ENCODE data around the gene CERS2. TPM values are rescaled to one million over a fixed set of nuclear protein-coding genes. Genes with fewer than 3 reads are reported as not detected.

The CERS2 gene
- total and polyA plus RNA-seq, 2 of the 13 experiments (the other 11 are each of a cell fraction or from before 2014, with no cell fraction given): 269 to 298 TPM

DNA sequence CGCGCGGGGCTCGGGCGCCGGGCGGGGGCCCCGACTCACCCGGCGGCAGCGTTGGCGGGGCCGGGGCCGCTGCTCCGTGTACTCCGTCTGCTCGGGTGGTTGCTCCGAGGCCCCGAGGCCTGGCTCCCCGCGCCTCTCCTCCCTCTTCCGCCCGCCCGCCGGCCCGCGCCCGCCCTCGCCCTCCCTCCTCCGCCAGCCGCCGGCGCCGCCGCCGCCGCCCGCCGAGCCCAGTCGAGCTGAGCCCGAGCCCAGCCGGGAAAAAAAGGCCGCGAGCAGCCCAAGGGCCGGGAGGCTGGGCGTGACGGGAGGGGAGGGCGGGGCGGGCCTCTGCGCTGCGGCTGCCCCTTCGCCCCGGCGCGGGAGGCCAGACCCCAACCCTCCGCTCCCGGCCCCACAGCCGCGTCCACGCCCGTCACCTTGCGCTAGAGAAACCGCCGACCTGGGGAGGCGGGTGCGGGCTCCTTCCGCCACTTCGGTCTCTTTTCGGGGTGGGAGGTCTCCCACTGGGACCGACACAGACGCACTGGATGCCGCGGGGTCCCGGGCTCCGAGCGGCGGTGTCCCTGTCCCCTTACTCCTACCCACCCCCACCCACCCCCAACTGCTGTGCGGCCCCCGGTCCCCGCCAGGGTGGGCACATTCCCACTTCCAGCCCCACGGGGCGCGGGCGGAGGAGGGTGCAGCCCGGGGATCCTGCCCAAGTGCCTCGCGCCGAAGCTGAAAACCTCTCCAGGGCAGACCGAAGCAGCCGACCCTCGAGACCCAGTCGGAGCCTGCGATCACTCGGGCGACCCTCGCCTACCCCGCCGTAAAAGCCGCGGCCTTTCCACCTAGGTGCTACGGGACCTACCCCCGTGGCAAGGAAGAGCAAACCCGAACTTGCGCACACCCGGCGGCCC lies at the start of gene CERS2 (continued):
- TF ChIP-seq ZNF546 (CRISPR knock-in tag; conservative IDR thresholded peaks at IDR 0.05) (no peak), CENPX (CRISPR knock-in tag; IDR thresholded peaks at IDR 0.05) (no peak), ZMAT3 (CRISPR knock-in tag; conservative IDR thresholded peaks at IDR 0.05) (0 out of 2 replicates have a peak, but pooled peaks have one; percentile 19), ZNF777 (CRISPR knock-in tag; IDR thresholded peaks at IDR 0.05) (no peak), MBNL3 (CRISPR knock-in tag; conservative IDR thresholded peaks at IDR 0.05) (no peak), ZNF20 (CRISPR knock-in tag; IDR thresholded peaks at IDR 0.05) (no peak), ZNF619 (CRISPR knock-in tag; IDR thresholded peaks at IDR 0.05) (no peak), STAT5B (CRISPR knock-in tag; IDR thresholded peaks at IDR 0.05) (no peak), ZNF431 (CRISPR knock-in tag; IDR thresholded peaks at IDR 0.05; ENCODE audit: borderline replicate concordance, low read depth) (no peak), ARHGAP35 (CRISPR knock-in tag; IDR thresholded peaks at IDR 0.05; ENCODE audit: borderline replicate concordance) (no peak), RFXANK (CRISPR knock-in tag; IDR thresholded peaks at IDR 0.05) (no peak), KLF11 (CRISPR knock-in tag; IDR thresholded peaks at IDR 0.05) (no peak), SP5 (CRISPR knock-in tag; IDR thresholded peaks at IDR 0.05; ENCODE audit: borderline replicate concordance, low read depth) (peak; percentile 55; the same call in 1 of the 2 replicates), KMT2A (CRISPR knock-in tag; IDR thresholded peaks at IDR 0.05) (peak; percentile 49; the same call in 1 of the 2 replicates), ZNF782 (CRISPR knock-in tag; IDR thresholded peaks at IDR 0.05; ENCODE audit: borderline replicate concordance) (no peak), ARNT2 (CRISPR knock-in tag; IDR thresholded peaks at IDR 0.05; ENCODE audit: low read depth) (peak; percentile 66), ZNF724P (CRISPR knock-in tag; IDR thresholded peaks at IDR 0.05; ENCODE audit: borderline replicate concordance) (peak; percentile 74; the same call in 1 of the 2 replicates), ZNF34 (CRISPR knock-in tag; IDR thresholded peaks at IDR 0.05; ENCODE audit: borderline replicate concordance) (no peak), CCDC6 (CRISPR knock-in tag; IDR thresholded peaks at IDR 0.05) (no peak), MIER2 (CRISPR knock-in tag; IDR thresholded peaks at IDR 0.05) (no peak)
- TF ChIP-seq, protein P1, sequence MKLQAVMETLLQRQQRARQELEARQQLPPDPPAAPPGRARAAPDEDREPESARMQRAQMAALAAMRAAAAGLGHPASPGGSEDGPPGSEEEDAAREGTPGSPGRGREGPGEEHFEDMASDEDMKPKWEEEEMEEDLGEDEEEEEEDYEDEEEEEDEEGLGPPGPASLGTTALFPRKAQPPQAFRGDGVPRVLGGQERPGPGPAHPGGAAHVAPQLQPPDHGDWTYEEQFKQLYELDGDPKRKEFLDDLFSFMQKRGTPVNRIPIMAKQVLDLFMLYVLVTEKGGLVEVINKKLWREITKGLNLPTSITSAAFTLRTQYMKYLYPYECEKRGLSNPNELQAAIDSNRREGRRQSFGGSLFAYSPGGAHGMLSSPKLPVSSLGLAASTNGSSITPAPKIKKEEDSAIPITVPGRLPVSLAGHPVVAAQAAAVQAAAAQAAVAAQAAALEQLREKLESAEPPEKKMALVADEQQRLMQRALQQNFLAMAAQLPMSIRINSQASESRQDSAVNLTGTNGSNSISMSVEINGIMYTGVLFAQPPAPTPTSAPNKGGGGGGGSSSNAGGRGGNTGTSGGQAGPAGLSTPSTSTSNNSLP (IDR thresholded peaks at IDR 0.05; ENCODE audit: low read depth, low read length): no peak
- TF ChIP-seq, protein P2, sequence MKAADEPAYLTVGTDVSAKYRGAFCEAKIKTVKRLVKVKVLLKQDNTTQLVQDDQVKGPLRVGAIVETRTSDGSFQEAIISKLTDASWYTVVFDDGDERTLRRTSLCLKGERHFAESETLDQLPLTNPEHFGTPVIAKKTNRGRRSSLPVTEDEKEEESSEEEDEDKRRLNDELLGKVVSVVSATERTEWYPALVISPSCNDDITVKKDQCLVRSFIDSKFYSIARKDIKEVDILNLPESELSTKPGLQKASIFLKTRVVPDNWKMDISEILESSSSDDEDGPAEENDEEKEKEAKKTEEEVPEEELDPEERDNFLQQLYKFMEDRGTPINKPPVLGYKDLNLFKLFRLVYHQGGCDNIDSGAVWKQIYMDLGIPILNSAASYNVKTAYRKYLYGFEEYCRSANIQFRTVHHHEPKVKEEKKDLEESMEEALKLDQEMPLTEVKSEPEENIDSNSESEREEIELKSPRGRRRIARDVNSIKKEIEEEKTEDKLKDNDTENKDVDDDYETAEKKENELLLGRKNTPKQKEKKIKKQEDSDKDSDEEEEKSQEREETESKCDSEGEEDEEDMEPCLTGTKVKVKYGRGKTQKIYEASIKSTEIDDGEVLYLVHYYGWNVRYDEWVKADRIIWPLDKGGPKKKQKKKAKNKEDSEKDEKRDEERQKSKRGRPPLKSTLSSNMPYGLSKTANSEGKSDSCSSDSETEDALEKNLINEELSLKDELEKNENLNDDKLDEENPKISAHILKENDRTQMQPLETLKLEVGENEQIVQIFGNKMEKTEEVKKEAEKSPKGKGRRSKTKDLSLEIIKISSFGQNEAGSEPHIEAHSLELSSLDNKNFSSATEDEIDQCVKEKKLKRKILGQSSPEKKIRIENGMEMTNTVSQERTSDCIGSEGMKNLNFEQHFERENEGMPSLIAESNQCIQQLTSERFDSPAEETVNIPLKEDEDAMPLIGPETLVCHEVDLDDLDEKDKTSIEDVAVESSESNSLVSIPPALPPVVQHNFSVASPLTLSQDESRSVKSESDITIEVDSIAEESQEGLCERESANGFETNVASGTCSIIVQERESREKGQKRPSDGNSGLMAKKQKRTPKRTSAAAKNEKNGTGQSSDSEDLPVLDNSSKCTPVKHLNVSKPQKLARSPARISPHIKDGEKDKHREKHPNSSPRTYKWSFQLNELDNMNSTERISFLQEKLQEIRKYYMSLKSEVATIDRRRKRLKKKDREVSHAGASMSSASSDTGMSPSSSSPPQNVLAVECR (CRISPR knock-in tag; IDR thresholded peaks at IDR 0.05; ENCODE audit: borderline replicate concordance): peak; percentile 40; the same call in 1 of the 2 replicates
- TF ChIP-seq, protein P3, sequence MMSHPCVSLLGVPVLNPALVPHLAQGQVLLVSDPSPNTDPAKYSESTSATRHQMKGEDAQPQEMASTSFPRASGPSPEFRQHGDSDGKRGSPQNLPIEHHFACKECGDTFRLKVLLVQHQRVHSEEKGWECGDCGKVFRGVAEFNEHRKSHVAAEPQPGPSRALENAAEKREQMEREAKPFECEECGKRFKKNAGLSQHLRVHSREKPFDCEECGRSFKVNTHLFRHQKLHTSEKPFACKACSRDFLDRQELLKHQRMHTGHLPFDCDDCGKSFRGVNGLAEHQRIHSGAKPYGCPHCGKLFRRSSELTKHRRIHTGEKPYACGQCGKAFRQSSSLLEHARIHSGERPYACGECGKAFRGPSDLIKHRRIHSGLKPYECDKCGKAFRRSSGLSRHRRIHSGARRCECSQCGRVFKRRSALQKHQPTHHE (CRISPR knock-in tag; IDR thresholded peaks at IDR 0.05; ENCODE audit: borderline replicate concordance): no peak
